Caco-2 (cell line): ENCODE results near the gene EIF3F. TPM values are rescaled to one million over a fixed set of nuclear protein-coding genes. Genes with fewer than 3 reads are reported as not detected.

Experiments used
- BruUV-seq: library from RNA; stranded (reverse); fragments of 400-500 nt; replicated peaks from 2 replicates; lab custom pipeline; 2021; lab: Mats Ljungman, UMichigan
- CTCF ChIA-PET: fragments of 300-600 bp; sonication (Branson Sonifier 250); formaldehyde crosslinking; loops from one replicate; lab custom pipeline; 2022; ENCODE audit warnings: antibody characterized with exemption; lab: Charles Lee
- POLR2A ChIA-PET: fragments of 300-600 bp; sonication (Branson Sonifier 250); formaldehyde crosslinking; loops from one replicate; lab custom pipeline; 2022; ENCODE audit warnings: antibody characterized with exemption; lab: Charles Lee
- DNase-seq, 2 experiments: peaks; one replicate each; pipeline versions ENCODE4 v3.0.0 to v3.0.0-alpha.2; 2020 to 2022
- H3K27me3 ChIP-seq: replicated peaks from 2 replicates; pipeline ENCODE4 v1.6.0; 2011; ENCODE audit warnings: low read length; ENCODE audit not compliant: control insufficient read depth, insufficient read depth
- H3K36me3 ChIP-seq: 2 replicates; pipeline ENCODE4 v1.5.1; 2011; ENCODE audit warnings: low read length; ENCODE audit not compliant: control insufficient read depth, insufficient read depth
- H3K4me1 ChIP-seq: fragments of 250-450 bp; sonication (Bioruptor Pico); 2 replicates; pipeline ENCODE4 v1.5.1; 2020; ENCODE audit warnings: mild to moderate bottlenecking
- H3K4me3 ChIP-seq: 2 replicates; pipeline ENCODE4 v1.5.1; 2011; ENCODE audit warnings: low read depth, mild to moderate bottlenecking, control low read depth, low read length
- H3K9me3 ChIP-seq: fragments of 250-450 bp; sonication (Bioruptor Pico); 2 replicates; pipeline ENCODE4 v1.5.1; 2020; ENCODE audit warnings: mild to moderate bottlenecking, moderate library complexity
- H3K27ac Mint-ChIP-seq: one replicate; pipeline ENCODE4 v1.8.0; 2022; ENCODE audit warnings: mixed read lengths; ENCODE audit not compliant: unreplicated experiment
- H3K27me3 Mint-ChIP-seq: one replicate; pipeline ENCODE4 v1.8.0; 2022; ENCODE audit warnings: mixed read lengths; ENCODE audit not compliant: insufficient read depth, unreplicated experiment
- H3K36me3 Mint-ChIP-seq: one replicate; pipeline ENCODE4 v1.8.0; 2022; ENCODE audit warnings: mild to moderate bottlenecking, mixed read lengths; ENCODE audit not compliant: insufficient read depth, unreplicated experiment
- H3K4me1 Mint-ChIP-seq: one replicate; pipeline ENCODE4 v1.8.0; 2022; ENCODE audit warnings: low read depth, mixed read lengths; ENCODE audit not compliant: unreplicated experiment
- H3K4me3 Mint-ChIP-seq: one replicate; pipeline ENCODE4 v1.8.0; 2022; ENCODE audit warnings: mild to moderate bottlenecking, moderate library complexity, mixed read lengths; ENCODE audit not compliant: unreplicated experiment
- H3K9me3 Mint-ChIP-seq: one replicate; pipeline ENCODE4 v1.8.0; 2022; ENCODE audit warnings: mixed read lengths; ENCODE audit not compliant: unreplicated experiment
- CTCF ChIP-seq, 2 experiments: fragments of 200-600 bp in 1 of 2; IDR thresholded peaks; 1 replicate in 1 of 2; 2 replicates in 1 of 2; pipeline versions ENCODE4 v1.5.1 to v1.8.0; 2011 to 2022; ENCODE audit warnings: antibody characterized with exemption in 1 of 2, control low read depth in 1 of 2, inconsistent platforms in 1 of 2, low read depth in 1 of 2, low read length in 1 of 2, mild to moderate bottlenecking in 1 of 2, moderate library complexity in 1 of 2; ENCODE audit not compliant: insufficient read depth in 1 of 2, severe bottlenecking in 1 of 2, unreplicated experiment in 1 of 2
- intact Hi-C: fragments of 100-400 bp; cut with micrococcal nuclease; formaldehyde crosslinking; loops from one replicate; pipeline ENCODE4 v1.10.0; 2022; ENCODE audit not compliant: unreplicated experiment
- total RNA-seq: library from RNA; stranded (reverse); gene quantifications from 2 replicates; pipeline ENCODE4 v1.2.3, GENCODE V29; 2022

EIF3F gene
- total RNA-seq, 1 experiment from 2014 or later = 315 TPM

- Mint-ChIP-seq H3K9me3 (no peaks in the 10 kb centered on the region), H3K36me3 (no peaks in the 10 kb centered on the region), H3K4me1 (no peaks in the 10 kb centered on the region), H3K4me3 (no peak overlapping the region), H3K27me3 (peaks cover 16% of the 10 kb centered on the region), H3K27ac (no peak overlapping the region)
- intact Hi-C loops = no loop called here
- Histone ChIP-seq H3K4me3 (no peak overlapping the region), H3K27me3 (no peaks in the 10 kb centered on the region), H3K36me3 (no peaks in the 10 kb centered on the region), H3K4me1 (no peaks in the 10 kb centered on the region), H3K9me3 (no peaks in the 10 kb centered on the region)
- TF ChIP-seq CTCF (IDR thresholded peaks at IDR 0.05; ENCODE audit: insufficient read depth in 1 of 2, low read depth in 1 of 2, low read length in 1 of 2, severe bottlenecking in 1 of 2, unreplicated experiment in 1 of 2) = no peak
- no peak for DNase-seq
- ChIA-PET CTCF (interaction anchor here (1.8 kb wide), 1 partner anchor 63 kb away, joined by 9 read pairs; no protein-coding TSS in a partner anchor), POLR2A (no interaction called here)
- BruUV-seq = no TSS peak
Observed at GRCh38 chr11:8036002-8036802, 49.1 kb downstream of the EIF3F start.

- no peak overlapping the region for H3K27ac Mint-ChIP-seq
- no peak for DNase-seq
- intact Hi-C loops = no loop called here
- Histone ChIP-seq H3K9me3 (no peaks in the 10 kb centered on the region), H3K4me3 (no peak overlapping the region), H3K27me3 (no peaks in the 10 kb centered on the region), H3K4me1 (no peaks in the 10 kb centered on the region), H3K36me3 (no peaks in the 10 kb centered on the region)
- BruUV-seq = no TSS peak
- no peaks in the 10 kb centered on the region for H3K9me3 Mint-ChIP-seq
- ChIA-PET POLR2A (no interaction called here), CTCF (interaction anchor here (1.8 kb wide), 1 partner anchor 63 kb away, joined by 9 read pairs; no protein-coding TSS in a partner anchor)
- peaks cover 20% of the 10 kb centered on the region for H3K27me3 Mint-ChIP-seq
- H3K4me3 Mint-ChIP-seq = no peak overlapping the region
- no peaks in the 10 kb centered on the region for H3K4me1 Mint-ChIP-seq
- no peak for TF ChIP-seq CTCF (IDR thresholded peaks at IDR 0.05; ENCODE audit: insufficient read depth in 1 of 2, low read depth in 1 of 2, low read length in 1 of 2, severe bottlenecking in 1 of 2, unreplicated experiment in 1 of 2)
- H3K36me3 Mint-ChIP-seq = no peaks in the 10 kb centered on the region
Observed at GRCh38 chr11:8036986-8037385, 49.8 kb downstream of the EIF3F start.

GRCh38 chr11:8038393-8038792 is 51.3 kb downstream of the EIF3F start:
- no peak overlapping the region for H3K27ac Mint-ChIP-seq
- H3K27me3 ChIP-seq = no peaks in the 10 kb centered on the region
- H3K4me3 ChIP-seq = no peak overlapping the region
- H3K4me3 Mint-ChIP-seq = no peak overlapping the region
- CTCF ChIA-PET = no interaction called here
- intact Hi-C loops = no loop called here
- no peaks in the 10 kb centered on the region for H3K4me1 Mint-ChIP-seq
- POLR2A ChIA-PET = no interaction called here
- H3K9me3 ChIP-seq = no peaks in the 10 kb centered on the region
- BruUV-seq = no TSS peak
- DNase-seq = no peak
- no peaks in the 10 kb centered on the region for H3K36me3 Mint-ChIP-seq
- peaks cover 15% of the 10 kb centered on the region for H3K27me3 Mint-ChIP-seq
- no peaks in the 10 kb centered on the region for H3K4me1 ChIP-seq
- H3K9me3 Mint-ChIP-seq = no peaks in the 10 kb centered on the region
- no peak for TF ChIP-seq CTCF (IDR thresholded peaks at IDR 0.05; ENCODE audit: insufficient read depth in 1 of 2, low read depth in 1 of 2, low read length in 1 of 2, severe bottlenecking in 1 of 2, unreplicated experiment in 1 of 2)
- H3K36me3 ChIP-seq = no peaks in the 10 kb centered on the region
